Mucosa of descending colon (tissue), 3 donors: ENCODE results near the gene TREML4. TPM values are rescaled to one million over a fixed set of nuclear protein-coding genes. Genes with fewer than 3 reads are reported as not detected.

Experiments used
- ATAC-seq: fragments of 200-7000 bp; cut with Tn5 transposase; one replicate; pipeline ENCODE4 v1.9.1; 2020; ENCODE audit warnings: mild to moderate bottlenecking, moderate library complexity
- DNase-seq, 3 donors: peaks; one replicate each; pipeline ENCODE4 v3.0.0-alpha.2; 2020
- H3K36me3 ChIP-seq: fragments of 200-600 bp; one replicate; pipeline ENCODE4 v1.8.0; 2021; ENCODE audit warnings: low read depth, mild to moderate bottlenecking
- H3K4me1 ChIP-seq: fragments of 200-600 bp; one replicate; pipeline ENCODE4 v1.8.0; 2021; ENCODE audit warnings: low read depth, mild to moderate bottlenecking
- H3K4me3 ChIP-seq: fragments of 200-600 bp; one replicate; pipeline ENCODE4 v1.8.0; 2021; ENCODE audit warnings: mild to moderate bottlenecking
- H3K9me3 ChIP-seq: fragments of 200-600 bp; one replicate; pipeline ENCODE4 v1.8.0; 2021; ENCODE audit warnings: mild to moderate bottlenecking
- CTCF ChIP-seq: fragments of 200-600 bp; IDR thresholded peaks from one replicate; pipeline ENCODE4 v1.8.0; 2022; ENCODE audit warnings: antibody characterized with exemption, mild to moderate bottlenecking
- intact Hi-C, 2 donors: fragments of 100-400 bp; cut with DNase I in 1 of 2; cut with micrococcal nuclease in 1 of 2; formaldehyde crosslinking; loops; one replicate each; pipeline versions ENCODE4 v1.11.0 to v1.11.1; 2022; cut with DNase I, micrococcal nuclease
- total RNA-seq, 3 donors: library from RNA; stranded (reverse); fragmentation: NEBNext Ultra II Directional in 2 of 3; extraction: Animal tissue kit (Norgen Biotek cat#: 25700) in 2 of 3; gene quantifications; one replicate each; pipeline versions ENCODE4 v1.2.1 to v1.2.4, GENCODE V29; 2021 to 2023
- donor health status: DM: no; HTN: no; CAD: no; lungs with moderate emphysema.
- donor health status: DM: no; HTN: no; CAD: no.
- donor health status: DM: no; HTN: yes; CAD: no.

TREML4 gene
- total RNA-seq, 3 donors from 2014 or later: not detected

DNA sequence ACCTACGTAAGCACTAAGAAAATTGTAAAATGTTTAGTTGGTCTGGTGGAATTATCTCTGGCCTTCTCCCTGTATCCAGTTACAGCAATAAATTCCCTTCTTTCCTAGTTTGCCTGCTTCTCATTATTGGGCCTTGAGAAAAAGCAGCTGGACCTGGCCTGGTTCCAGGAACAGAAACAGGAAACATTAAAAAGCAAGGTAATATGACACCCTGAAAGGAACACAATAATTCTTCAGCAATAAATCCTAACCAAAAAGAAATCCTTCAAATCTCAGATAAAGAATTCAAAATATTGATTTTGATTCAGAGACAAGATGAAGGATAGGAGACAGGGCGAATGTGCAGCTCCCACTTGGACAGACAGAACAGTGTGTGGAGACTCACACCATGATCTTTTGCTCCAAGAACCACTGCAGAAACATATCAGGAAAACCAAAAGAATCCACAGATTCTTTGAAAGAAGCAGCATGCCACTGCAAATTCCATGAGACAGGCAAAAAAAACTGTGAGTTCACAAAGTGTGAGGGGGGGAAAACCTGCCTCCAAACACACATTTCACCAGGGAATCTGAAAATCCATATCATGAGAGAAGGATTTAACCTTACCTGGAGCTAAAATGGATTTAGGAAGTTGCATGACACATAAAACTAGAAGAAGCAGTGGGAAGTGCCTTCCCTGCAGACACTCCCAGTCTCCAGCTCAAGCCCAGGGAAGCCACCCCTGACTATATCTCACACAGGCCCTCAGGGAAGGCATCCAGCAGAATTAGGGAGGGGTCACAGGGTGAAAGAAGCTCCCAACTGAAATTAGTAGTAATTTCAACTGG lies 29.4 kb downstream of the TREML4 start:
- H3K36me3 ChIP-seq: no peaks in the 10 kb centered on the region
- ATAC-seq (peak; percentile 23), DNase-seq (peak in 1 of 3 donors; percentile 36)
- H3K4me1 ChIP-seq: no peaks in the 10 kb centered on the region
- no peak overlapping the region for H3K4me3 ChIP-seq
- peaks cover 17% of the 10 kb centered on the region for H3K9me3 ChIP-seq
- intact Hi-C loops: no loop called here
- no peak for TF ChIP-seq CTCF

DNA sequence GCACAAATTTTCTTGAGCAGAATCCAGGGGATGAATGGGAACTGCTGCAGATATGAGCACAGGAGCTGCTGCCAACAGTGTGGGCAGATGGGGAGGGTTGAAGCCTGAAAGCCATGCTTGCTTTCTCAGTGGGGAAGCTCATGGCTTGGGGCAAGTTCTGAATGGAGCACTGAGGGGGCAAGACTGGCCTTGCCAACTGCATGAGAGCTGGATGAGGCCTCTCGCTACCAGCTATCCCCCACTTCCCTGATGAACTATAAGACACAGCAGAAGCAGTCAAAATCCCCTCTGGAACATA lies 30.0 kb downstream of the TREML4 start:
- Histone ChIP-seq H3K4me1 (no peaks in the 10 kb centered on the region), H3K36me3 (no peaks in the 10 kb centered on the region), H3K4me3 (no peak overlapping the region), H3K9me3 (peaks cover 21% of the 10 kb centered on the region)
- ATAC-seq (no peak), DNase-seq (no peak)
- intact Hi-C loops: no loop called here
- TF ChIP-seq CTCF: no peak

DNA sequence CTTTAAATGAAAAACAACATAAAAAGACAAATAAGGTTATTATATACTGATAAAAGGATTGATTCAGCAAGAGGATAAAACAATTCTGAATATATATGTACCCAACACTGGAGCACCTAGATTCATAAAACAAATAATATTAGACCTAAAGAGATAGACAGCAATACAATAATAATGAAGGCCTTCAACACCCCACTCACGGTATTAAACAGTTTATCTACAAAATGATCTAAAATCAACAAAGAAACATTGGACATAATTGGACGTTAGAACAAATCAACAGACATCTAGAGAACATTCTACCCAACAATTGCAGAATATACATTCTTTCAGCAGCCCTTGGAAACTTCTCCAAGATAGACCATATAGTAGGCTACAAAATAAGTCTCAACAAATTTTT lies 34.3 kb downstream of the TREML4 start:
- H3K9me3 ChIP-seq: peaks cover 28% of the 10 kb centered on the region
- H3K4me3 ChIP-seq: no peak overlapping the region
- H3K36me3 ChIP-seq: no peaks in the 10 kb centered on the region
- TF ChIP-seq CTCF: no peak
- ATAC-seq: no peak
- DNase-seq: no peak
- no peaks in the 10 kb centered on the region for H3K4me1 ChIP-seq
- intact Hi-C loops: no loop called here

DNA sequence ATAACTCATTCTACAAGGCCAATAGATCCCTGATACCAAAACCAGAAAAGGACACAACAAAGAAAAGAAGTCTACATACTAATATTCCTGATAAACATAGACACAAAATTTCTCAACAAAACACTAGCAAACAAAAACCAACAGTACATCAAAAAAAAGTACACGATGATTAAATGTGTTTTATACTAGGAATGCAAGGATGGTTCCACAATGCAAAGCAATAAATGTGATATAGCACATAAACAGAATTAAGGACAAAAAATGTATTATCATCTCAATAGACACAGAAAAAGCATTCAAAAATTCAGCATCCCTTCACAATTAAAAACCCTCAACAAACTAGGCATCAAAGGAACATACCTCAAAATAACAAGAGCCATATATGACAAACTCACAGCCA lies 35.1 kb downstream of the TREML4 start:
- no peak for TF ChIP-seq CTCF
- DNase-seq: no peak
- ATAC-seq: no peak
- Histone ChIP-seq H3K4me3 (no peak overlapping the region), H3K4me1 (no peaks in the 10 kb centered on the region), H3K9me3 (peaks cover 28% of the 10 kb centered on the region), H3K36me3 (no peaks in the 10 kb centered on the region)
- intact Hi-C loops: no loop called here

DNA sequence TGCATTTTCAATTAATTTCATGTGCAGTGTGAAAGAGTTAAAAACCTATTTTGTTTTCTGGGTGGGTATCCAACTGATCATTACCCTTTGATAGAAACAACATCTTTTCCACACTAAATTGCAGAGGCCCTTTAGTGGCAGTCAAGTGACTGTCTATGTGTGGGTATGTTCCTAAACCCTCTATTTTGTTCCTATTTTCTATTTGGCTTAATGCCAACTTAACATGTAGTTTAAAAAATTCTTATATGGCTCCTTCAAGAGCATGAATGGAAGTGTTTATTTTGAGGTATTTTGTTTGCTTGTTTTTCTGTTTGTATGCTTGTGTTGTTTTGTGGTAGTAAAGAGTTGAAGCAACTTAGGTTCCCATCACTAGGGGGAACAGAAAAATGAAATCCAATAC lies 38.4 kb downstream of the TREML4 start:
- no peak for TF ChIP-seq CTCF
- intact Hi-C loops: no loop called here
- DNase-seq (no peak), ATAC-seq (no peak)
- Histone ChIP-seq H3K9me3 (peaks cover 21% of the 10 kb centered on the region), H3K4me3 (no peak overlapping the region), H3K4me1 (no peaks in the 10 kb centered on the region), H3K36me3 (no peaks in the 10 kb centered on the region)

DNA sequence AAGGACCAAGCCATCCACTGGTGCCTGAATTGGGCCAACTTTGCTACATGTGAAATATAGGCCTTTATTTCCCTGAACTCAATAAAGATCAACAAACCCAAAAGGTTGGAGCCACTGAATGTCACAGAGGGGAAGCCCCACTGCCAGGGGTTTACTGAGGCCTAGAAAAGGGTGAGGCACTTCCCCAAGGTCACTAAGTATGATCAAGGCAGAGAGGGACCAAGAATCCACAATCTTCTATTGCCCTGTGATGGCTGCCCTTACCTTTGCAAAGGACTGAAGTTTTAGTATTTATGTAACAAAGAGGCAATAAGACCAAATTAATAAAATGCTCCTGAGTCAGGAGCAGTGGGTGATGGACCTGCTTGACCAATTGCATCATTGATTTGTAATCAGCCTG lies 40.3 kb downstream of the TREML4 start:
- H3K4me1 ChIP-seq: no peaks in the 10 kb centered on the region

More for the DNA sequence above, 40.3 kb downstream of the TREML4 start:
- Histone ChIP-seq H3K36me3 (no peaks in the 10 kb centered on the region), H3K4me3 (no peak overlapping the region), H3K9me3 (peaks cover 3% of the 10 kb centered on the region)
- ATAC-seq: no peak
- DNase-seq: no peak
- TF ChIP-seq CTCF: no peak
- intact Hi-C loops: no loop called here
